Measurements from ENCODE around the gene CD83. TPM values are rescaled to one million over a fixed set of nuclear protein-coding genes. Genes with fewer than 3 reads are reported as not detected.
A peak's percentile ranks its signal among the peaks of the same experiment; 100 is the strongest.

The CD83 gene
- polyA plus RNA-seq, 3 donors = 74.5 to 326 (median 84.7) TPM

DNA sequence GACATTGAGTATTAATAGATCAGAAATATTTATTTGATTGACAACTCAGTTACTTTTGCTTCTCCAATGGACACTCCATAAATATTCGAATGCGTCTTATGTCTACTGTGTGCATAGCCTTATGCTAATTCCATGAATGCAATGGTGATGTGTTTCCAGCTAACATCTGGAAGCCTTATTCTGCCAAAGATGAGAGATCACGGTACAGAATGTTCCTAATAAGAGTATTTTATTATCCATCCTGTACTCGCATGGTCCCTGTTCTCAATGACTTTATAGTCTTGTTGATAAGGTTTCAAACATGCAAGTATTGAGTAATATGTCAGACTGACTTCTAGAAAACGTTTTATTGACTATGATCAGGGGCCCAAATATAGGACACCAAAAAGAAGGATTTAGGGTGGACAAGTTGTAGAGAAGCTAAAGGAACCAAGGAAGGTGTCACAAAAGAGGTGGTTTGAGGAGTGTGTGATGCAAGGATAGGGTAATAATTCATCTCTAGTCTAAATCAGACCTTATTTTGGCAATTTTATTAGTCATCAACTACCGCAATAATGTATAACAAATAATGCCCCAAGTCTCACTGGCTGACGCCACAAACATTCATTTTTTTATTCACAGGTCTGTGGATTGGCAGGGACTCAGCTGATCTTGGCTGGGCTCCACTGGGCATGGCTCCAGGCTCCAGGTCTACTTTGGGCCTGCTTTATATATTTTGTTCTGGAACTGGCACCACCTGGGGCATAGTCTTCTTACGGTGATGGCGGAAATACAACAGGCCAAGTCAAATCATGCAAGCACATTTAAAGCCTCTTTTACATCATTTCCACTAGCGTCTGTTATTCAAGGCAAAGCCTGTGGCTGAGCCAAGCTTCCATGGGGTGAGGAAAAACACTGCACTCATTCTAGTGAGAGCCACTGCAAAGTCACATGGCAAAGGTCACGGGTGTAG lies 24.5 kb upstream of the CD83 start:
- WGBS (ENCODE audit: insufficient coverage) = 88% methylated on average over 6 of the region's 11 CpGs
- no peaks in the 10 kb centered on the region for H3K27me3 ChIP-seq (ENCODE audit: control insufficient read depth in 2 of 2, insufficient read depth in 2 of 2, low read length in 2 of 2)
- no peak overlapping the region for H3K4me2 ChIP-seq (replicated peaks; ENCODE audit: extremely low read depth, low read length, poor library complexity, severe bottlenecking)
- no peak for TF ChIP-seq CTCF (IDR thresholded peaks at IDR 0.05)
- peaks cover 0 to 2% (median 0%) of the 10 kb centered on the region in 7 donors for H3K9me3 Mint-ChIP-seq
- H3K27ac Mint-ChIP-seq = peak overlapping the region in 6 of 7 donors; percentile 1 to 94 (median 74)
- no peaks in the 10 kb centered on the region for H3K36me3 ChIP-seq (replicated peaks in 1 of 2; ENCODE audit: control insufficient read depth in 1 of 2, insufficient read depth in 2 of 2, low read length in 2 of 2)
- peaks cover 1 to 12% (median 3%) of the 10 kb centered on the region in 3 donors for H3K27me3 Mint-ChIP-seq (ENCODE audit: low read depth in 3 of 3)
- peak overlapping the region in 1 of 2 donors; percentile 46 for H3K27ac ChIP-seq (ENCODE audit: low read depth in 1 of 2, low read length in 2 of 2)
- DNase-seq = no peak
- H4K20me1 ChIP-seq (ENCODE audit: insufficient read depth, low read length) = no peaks in the 10 kb centered on the region
- no peaks in the 10 kb centered on the region for H3K9me3 ChIP-seq (replicated peaks in 1 of 2; ENCODE audit: control insufficient read depth in 1 of 2, insufficient read depth in 1 of 2, low read length in 2 of 2)
- H3K4me3 Mint-ChIP-seq = no peak overlapping the region
- H3K4me3 ChIP-seq (replicated peaks in 1 of 3; ENCODE audit: low read depth in 2 of 3, low read length in 3 of 3) = no peak overlapping the region
- H2AFZ ChIP-seq (ENCODE audit: insufficient read depth, low read depth, low read length, poor library complexity, severe bottlenecking) = no peak overlapping the region
- no peak overlapping the region for H3K9ac ChIP-seq (ENCODE audit: insufficient read depth, low read length, poor library complexity, severe bottlenecking)
- peaks cover 43% of the 10 kb centered on the region for H3K4me1 Mint-ChIP-seq
- intact Hi-C loops (cut with micrococcal nuclease) = no loop called here
- H3K4me1 ChIP-seq (ENCODE audit: control insufficient read depth in 1 of 2, insufficient read depth in 2 of 2, low read length in 2 of 2) = peaks cover 24 to 37% of the 10 kb centered on the region in 2 donors
- no peaks in the 10 kb centered on the region for H3K79me2 ChIP-seq (ENCODE audit: insufficient read depth, low read length)
- H3K36me3 Mint-ChIP-seq = no peaks in the 10 kb centered on the region

GRCh38 chr6:14094721-14095120 lies 22.9 kb upstream of the CD83 start:
- Histone ChIP-seq H2AFZ (ENCODE audit: insufficient read depth, low read depth, low read length, poor library complexity, severe bottlenecking) (peak overlapping the region; percentile 7), H3K27ac (ENCODE audit: low read depth in 1 of 2, low read length in 2 of 2) (peak overlapping the region; percentile 36 to 46)

More at GRCh38 chr6:14094721-14095120, 22.9 kb upstream of the CD83 start:
- H3K27ac Mint-ChIP-seq = peak overlapping the region; percentile 64 to 94 (median 86)
- Histone ChIP-seq H3K4me1 (ENCODE audit: control insufficient read depth in 1 of 2, insufficient read depth in 2 of 2, low read length in 2 of 2) (peaks cover 24 to 37% of the 10 kb centered on the region in 2 donors), H4K20me1 (ENCODE audit: insufficient read depth, low read length) (no peaks in the 10 kb centered on the region), H3K4me2 (replicated peaks; ENCODE audit: extremely low read depth, low read length, poor library complexity, severe bottlenecking) (no peak overlapping the region), H3K4me3 (replicated peaks in 1 of 3; ENCODE audit: low read depth in 2 of 3, low read length in 3 of 3) (no peak overlapping the region), H3K9ac (ENCODE audit: insufficient read depth, low read length, poor library complexity, severe bottlenecking) (no peak overlapping the region), H3K27me3 (ENCODE audit: control insufficient read depth in 2 of 2, insufficient read depth in 2 of 2, low read length in 2 of 2) (no peaks in the 10 kb centered on the region), H3K79me2 (ENCODE audit: insufficient read depth, low read length) (no peaks in the 10 kb centered on the region), H3K9me3 (replicated peaks in 1 of 2; ENCODE audit: control insufficient read depth in 1 of 2, insufficient read depth in 1 of 2, low read length in 2 of 2) (no peaks in the 10 kb centered on the region), H3K36me3 (replicated peaks in 1 of 2; ENCODE audit: control insufficient read depth in 1 of 2, insufficient read depth in 2 of 2, low read length in 2 of 2) (no peaks in the 10 kb centered on the region)
- peaks cover 45% of the 10 kb centered on the region for H3K4me1 Mint-ChIP-seq
- TF ChIP-seq CTCF (IDR thresholded peaks at IDR 0.05) = no peak
- no peak overlapping the region for H3K4me3 Mint-ChIP-seq
- peaks cover 0 to 2% (median 0%) of the 10 kb centered on the region in 7 donors for H3K9me3 Mint-ChIP-seq
- H3K36me3 Mint-ChIP-seq = no peaks in the 10 kb centered on the region
- DNase-seq = no peak
- peaks cover 1 to 6% (median 3%) of the 10 kb centered on the region in 3 donors for H3K27me3 Mint-ChIP-seq (ENCODE audit: low read depth in 3 of 3)
- 100% methylated on average over 2 of the region's 4 CpGs for WGBS (ENCODE audit: insufficient coverage)
- intact Hi-C loops (cut with micrococcal nuclease) = no loop called here
